ENCODE measurements around the gene MAST4. TPM values are rescaled to one million over a fixed set of nuclear protein-coding genes. Genes with fewer than 3 reads are reported as not detected.

Gene MAST4
- total RNA-seq, 2 donors from 2014 or later, result 36.8 to 45.7 TPM

GRCh38 chr5:66669086-66669861 is 73.1 kb downstream of the MAST4 start:
- TF ChIP-seq POLR2A (IDR thresholded peaks at IDR 0.05), result no peak
- no peak for TF ChIP-seq CTCF (IDR thresholded peaks at IDR 0.05)
- no peak for TF ChIP-seq POLR2AphosphoS5 (IDR thresholded peaks at IDR 0.05)
- WGBS, result 84% methylated on average over 5 of the region's 5 CpGs
- no peak for DNase-seq (ENCODE audit: low spot score)
- H3K4me1 ChIP-seq (replicated peaks), result no peaks in the 10 kb centered on the region
- intact Hi-C loops (cut with DNase I), result no loop called here
- H3K27ac ChIP-seq, result no peak overlapping the region
- H3K36me3 ChIP-seq, result no peaks in the 10 kb centered on the region
- no peaks in the 10 kb centered on the region for H3K9me3 ChIP-seq
- H3K27me3 ChIP-seq (replicated peaks; ENCODE audit: insufficient read depth), result no peaks in the 10 kb centered on the region
- H3K4me3 ChIP-seq, result no peak overlapping the region

GRCh38 chr5:66669862-66670195 is 73.6 kb downstream of the MAST4 start:
- TF ChIP-seq POLR2AphosphoS5 (IDR thresholded peaks at IDR 0.05), result no peak
- TF ChIP-seq CTCF (IDR thresholded peaks at IDR 0.05), result no peak
- no peak for TF ChIP-seq POLR2A (IDR thresholded peaks at IDR 0.05)
- WGBS, result 56% methylated on average over 3 of the region's 3 CpGs
- no peak for DNase-seq (ENCODE audit: low spot score)
- Histone ChIP-seq H3K4me3 (no peak overlapping the region), H3K9me3 (no peaks in the 10 kb centered on the region), H3K27ac (no peak overlapping the region), H3K27me3 (replicated peaks; ENCODE audit: insufficient read depth) (no peaks in the 10 kb centered on the region), H3K36me3 (no peaks in the 10 kb centered on the region), H3K4me1 (replicated peaks) (no peaks in the 10 kb centered on the region)
- intact Hi-C loops (cut with DNase I), result no loop called here

- no peaks in the 10 kb centered on the region for H3K4me1 ChIP-seq (replicated peaks)
- intact Hi-C loops (cut with DNase I), result no loop called here
- no peaks in the 10 kb centered on the region for H3K9me3 ChIP-seq
- TF ChIP-seq POLR2AphosphoS5 (IDR thresholded peaks at IDR 0.05) (peak; percentile 56), POLR2A (IDR thresholded peaks at IDR 0.05) (no peak)
- 28% methylated on average over 2 of the region's 2 CpGs for WGBS
- no peak for DNase-seq (ENCODE audit: low spot score)
- H3K36me3 ChIP-seq, result no peaks in the 10 kb centered on the region
- no peak overlapping the region for H3K4me3 ChIP-seq
- no peaks in the 10 kb centered on the region for H3K27me3 ChIP-seq (replicated peaks; ENCODE audit: insufficient read depth)
- no peak overlapping the region for H3K27ac ChIP-seq
Measured at GRCh38 chr5:66671305-66671704, 75.1 kb downstream of the MAST4 start.

- 94% methylated on average over 5 of the region's 5 CpGs for WGBS
- intact Hi-C loops (cut with DNase I), result no loop called here
- no peak for TF ChIP-seq POLR2A (IDR thresholded peaks at IDR 0.05)
- TF ChIP-seq CTCF (IDR thresholded peaks at IDR 0.05), result no peak
- H3K4me3 ChIP-seq, result no peak overlapping the region
- H3K36me3 ChIP-seq, result no peaks in the 10 kb centered on the region
- H3K9me3 ChIP-seq, result no peaks in the 10 kb centered on the region
- no peaks in the 10 kb centered on the region for H3K27me3 ChIP-seq (replicated peaks; ENCODE audit: insufficient read depth)
- no peak for DNase-seq (ENCODE audit: low spot score)
- H3K27ac ChIP-seq, result no peak overlapping the region
- no peaks in the 10 kb centered on the region for H3K4me1 ChIP-seq (replicated peaks)
Measured at GRCh38 chr5:66674802-66675201, 78.6 kb downstream of the MAST4 start.

- intact Hi-C loops (cut with DNase I), result no loop called here
- DNase-seq (ENCODE audit: low spot score), result no peak
- WGBS, result 65% methylated on average over 2 of the region's 2 CpGs
- H3K36me3 ChIP-seq, result no peaks in the 10 kb centered on the region
- H3K27me3 ChIP-seq (replicated peaks; ENCODE audit: insufficient read depth), result no peaks in the 10 kb centered on the region
- no peaks in the 10 kb centered on the region for H3K9me3 ChIP-seq
- TF ChIP-seq CTCF (IDR thresholded peaks at IDR 0.05) (no peak), POLR2AphosphoS5 (IDR thresholded peaks at IDR 0.05) (no peak), POLR2A (IDR thresholded peaks at IDR 0.05) (no peak)
- H3K4me1 ChIP-seq (replicated peaks), result no peaks in the 10 kb centered on the region
- no peak overlapping the region for H3K27ac ChIP-seq
- H3K4me3 ChIP-seq, result no peak overlapping the region
Measured at GRCh38 chr5:66675406-66675805, 79.2 kb downstream of the MAST4 start.
